DMS53 (cell line): ENCODE measurements around the gene CALD1.

Experiments used
- DNase-seq: peaks from one replicate; lab custom pipeline; 2025; lab: John Stamatoyannopoulos, UW

Gene CALD1, protein sequence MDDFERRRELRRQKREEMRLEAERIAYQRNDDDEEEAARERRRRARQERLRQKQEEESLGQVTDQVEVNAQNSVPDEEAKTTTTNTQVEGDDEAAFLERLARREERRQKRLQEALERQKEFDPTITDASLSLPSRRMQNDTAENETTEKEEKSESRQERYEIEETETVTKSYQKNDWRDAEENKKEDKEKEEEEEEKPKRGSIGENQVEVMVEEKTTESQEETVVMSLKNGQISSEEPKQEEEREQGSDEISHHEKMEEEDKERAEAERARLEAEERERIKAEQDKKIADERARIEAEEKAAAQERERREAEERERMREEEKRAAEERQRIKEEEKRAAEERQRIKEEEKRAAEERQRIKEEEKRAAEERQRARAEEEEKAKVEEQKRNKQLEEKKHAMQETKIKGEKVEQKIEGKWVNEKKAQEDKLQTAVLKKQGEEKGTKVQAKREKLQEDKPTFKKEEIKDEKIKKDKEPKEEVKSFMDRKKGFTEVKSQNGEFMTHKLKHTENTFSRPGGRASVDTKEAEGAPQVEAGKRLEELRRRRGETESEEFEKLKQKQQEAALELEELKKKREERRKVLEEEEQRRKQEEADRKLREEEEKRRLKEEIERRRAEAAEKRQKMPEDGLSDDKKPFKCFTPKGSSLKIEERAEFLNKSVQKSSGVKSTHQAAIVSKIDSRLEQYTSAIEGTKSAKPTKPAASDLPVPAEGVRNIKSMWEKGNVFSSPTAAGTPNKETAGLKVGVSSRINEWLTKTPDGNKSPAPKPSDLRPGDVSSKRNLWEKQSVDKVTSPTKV

DNA sequence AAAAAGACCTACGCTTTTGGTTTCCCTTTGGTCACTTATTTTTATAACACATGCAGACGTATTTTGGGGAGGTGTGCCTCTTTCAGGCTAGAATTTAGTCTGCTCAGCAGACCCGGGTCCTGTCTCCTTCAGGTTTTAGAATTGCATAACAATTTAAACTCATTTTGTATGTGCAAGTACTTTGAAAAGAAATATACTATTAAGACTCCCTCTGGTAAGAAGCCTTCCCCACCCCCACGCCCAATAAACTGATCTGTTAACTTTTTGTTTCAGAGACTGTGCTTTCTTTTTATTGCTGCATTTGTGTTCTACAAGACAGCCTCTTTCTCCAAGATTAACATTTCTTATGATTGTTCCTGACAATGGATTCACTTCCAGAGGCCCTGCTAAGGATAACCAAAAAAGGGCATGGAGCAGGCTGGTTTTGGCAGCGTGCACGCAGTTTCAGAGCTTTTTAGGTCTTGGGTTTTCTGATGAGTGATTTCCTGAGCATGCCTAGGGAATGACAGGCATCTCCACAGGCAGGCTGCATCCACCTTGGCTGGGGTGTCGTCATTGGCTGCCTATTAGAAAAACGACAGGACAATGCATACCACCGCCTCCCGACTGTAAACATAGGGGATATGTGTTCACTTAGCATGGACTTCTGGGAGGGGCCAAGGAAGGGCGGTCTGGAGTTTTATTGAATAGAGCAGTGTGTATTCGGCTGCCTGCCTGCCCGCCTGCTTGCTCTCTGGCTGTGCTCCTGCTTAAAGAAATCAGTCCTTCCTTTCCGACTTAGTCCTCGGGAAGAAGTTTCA, at the start of gene CALD1:
Gene CALD1 (plus strand): TSS at position 694 of the 800 bp plus-strand sequence. CDS start 88,100 bp downstream, outside the sequence.
- peak; percentile 44 for DNase-seq

DNA sequence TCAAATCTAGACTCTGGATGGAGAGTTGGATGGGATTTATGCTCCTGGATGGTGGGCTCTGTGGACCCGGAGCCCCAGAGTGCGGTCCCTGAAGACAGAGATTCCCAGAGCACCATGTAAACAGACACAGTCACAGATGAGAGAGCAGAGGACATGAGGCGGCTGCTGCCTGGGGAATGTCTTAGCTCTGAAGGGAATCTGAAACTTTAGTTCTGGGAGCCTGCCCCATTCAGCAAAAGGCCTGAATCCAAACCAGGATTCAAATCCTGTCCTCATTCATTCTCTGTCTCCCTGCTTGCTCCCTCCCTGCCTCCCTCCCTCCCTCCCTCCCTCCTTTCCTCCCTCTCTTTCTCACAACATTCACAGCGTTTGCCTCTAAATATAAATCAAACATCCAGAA, 49.5 kb upstream of the CALD1 start:
- DNase-seq, result no peak

GRCh38 chr7:134730411-134730829, 49.0 kb upstream of the CALD1 start:
- DNase-seq, result no peak

GRCh38 chr7:134731616-134732015, 47.8 kb upstream of the CALD1 start:
- no peak for DNase-seq

DNA sequence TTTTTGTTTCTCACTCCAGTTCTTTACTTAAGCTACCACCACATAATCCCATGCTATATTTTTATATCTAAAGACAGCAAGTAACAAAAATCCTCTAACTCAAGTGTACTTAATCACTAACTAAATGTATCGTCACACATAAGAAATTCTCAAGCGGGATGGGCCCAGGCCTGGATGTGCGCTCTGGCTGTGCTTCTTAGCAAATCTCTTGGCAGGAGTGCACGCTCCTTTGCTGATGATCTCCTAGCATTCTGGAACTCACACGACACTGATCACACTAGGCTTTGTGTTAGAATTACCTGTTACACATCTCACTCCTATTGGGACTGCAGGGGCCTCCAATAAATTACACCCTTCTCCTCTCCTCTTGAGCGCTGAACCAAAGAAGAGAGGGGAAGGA, 46.7 kb upstream of the CALD1 start:
- no peak for DNase-seq

DNA sequence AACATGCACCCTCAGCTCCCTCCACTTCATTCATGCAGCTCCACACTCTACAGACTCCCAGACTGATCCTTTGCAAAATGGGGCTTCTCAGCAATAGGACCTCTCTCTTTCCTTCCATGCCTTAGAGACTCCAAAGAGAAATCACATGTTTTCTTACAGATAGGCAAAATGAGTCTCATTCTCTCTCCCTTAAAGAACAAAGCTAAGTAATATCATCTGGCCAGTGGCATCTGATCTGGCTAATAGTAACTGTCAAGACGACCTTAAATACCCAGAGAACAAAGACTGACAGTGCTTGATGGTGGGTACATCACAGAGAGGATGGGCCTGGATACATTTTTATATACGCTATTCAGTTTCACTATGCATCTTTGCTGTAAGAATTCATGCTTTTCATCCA, 43.1 kb upstream of the CALD1 start:
- no peak for DNase-seq

- no peak for DNase-seq
Measured at GRCh38 chr7:134737566-134738345, 41.7 kb upstream of the CALD1 start.

GRCh38 chr7:134739362-134739761, 40.1 kb upstream of the CALD1 start:
- DNase-seq, result no peak

DNA sequence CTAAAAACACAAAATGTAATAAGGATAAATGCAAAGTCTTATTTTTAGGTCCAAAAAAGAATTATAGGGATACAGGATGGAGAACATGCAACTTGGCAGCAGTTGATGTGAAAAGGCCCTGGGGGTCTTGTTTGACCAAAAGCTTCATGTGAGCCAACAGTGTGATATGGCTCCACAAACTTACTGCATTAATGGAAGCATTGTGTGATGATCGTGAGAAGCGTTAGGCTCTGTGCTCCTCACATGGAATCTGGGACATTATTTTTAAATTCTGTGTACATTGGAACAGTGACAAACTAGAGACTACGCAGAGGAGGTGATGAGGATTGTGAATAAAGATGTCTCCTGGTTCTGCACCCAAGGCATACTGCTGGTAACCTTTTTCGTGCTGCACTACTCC, 39.1 kb upstream of the CALD1 start:
- DNase-seq, result no peak

DNA sequence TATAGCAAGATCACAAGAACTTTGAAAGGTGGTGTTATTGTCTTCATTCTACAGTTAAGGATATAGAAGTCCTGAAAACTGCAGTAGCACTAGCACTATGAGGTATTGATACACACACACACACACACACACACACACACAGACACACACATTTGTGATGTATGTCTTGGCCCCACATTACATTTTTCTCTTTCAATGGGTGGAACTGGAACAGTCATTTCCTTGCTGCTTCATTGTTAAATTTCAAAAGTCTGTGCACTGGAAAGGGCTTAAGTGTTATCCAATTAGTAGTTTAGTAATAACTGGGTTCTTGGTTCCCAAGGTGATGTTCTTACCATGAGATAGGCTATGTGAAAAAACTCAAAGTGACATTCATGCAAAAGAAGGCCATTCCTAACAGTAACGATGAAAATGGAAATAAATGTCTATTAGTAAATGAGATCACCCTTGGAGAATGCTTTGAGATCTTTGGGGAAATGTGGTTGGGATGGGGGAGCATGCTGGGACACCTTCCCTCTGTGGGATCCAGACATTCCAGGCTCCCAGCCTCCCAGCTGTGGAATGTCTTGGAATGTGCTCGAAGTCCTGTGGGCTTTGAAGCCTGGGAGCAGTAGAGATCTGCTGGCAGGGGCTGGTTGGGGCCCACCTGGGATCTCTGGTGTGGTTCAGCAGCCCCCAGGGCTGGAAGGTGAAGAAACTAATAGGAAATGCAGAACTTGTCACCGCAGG, 37.4 kb upstream of the CALD1 start:
- no peak for DNase-seq

- DNase-seq, result no peak
Measured at GRCh38 chr7:134742688-134743350, 36.6 kb upstream of the CALD1 start.

- no peak for DNase-seq
Measured at GRCh38 chr7:134744569-134744968, 34.9 kb upstream of the CALD1 start.

GRCh38 chr7:134747326-134747725, 32.1 kb upstream of the CALD1 start:
- DNase-seq, result no peak

- peak; percentile 65 for DNase-seq
Measured at GRCh38 chr7:134750083-134751062, 29.1 kb upstream of the CALD1 start.

- peak; percentile 40 for DNase-seq
Measured at GRCh38 chr7:134752006-134752760, 27.3 kb upstream of the CALD1 start.

GRCh38 chr7:134755422-134756022, 23.9 kb upstream of the CALD1 start:
- DNase-seq, result peak; percentile 46

DNA sequence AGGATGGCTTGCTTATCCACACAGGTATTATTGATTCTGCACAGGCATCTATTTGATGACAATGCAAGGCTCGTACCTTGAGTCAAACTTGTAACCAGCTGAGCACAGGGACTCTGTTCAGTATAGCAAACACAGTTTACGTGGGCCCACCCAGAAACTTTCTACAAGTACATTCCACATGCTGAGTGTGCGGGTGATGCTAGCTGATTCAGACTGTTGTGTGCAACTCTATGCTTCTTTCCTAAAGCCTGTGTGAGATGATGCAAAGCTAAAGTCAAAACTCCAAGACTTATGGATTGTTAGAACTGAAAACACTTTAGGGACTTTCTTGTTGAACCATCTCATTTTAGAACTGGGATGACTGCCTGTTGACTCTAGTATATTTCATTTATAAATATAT, 21.5 kb upstream of the CALD1 start:
- no peak for DNase-seq

DNA sequence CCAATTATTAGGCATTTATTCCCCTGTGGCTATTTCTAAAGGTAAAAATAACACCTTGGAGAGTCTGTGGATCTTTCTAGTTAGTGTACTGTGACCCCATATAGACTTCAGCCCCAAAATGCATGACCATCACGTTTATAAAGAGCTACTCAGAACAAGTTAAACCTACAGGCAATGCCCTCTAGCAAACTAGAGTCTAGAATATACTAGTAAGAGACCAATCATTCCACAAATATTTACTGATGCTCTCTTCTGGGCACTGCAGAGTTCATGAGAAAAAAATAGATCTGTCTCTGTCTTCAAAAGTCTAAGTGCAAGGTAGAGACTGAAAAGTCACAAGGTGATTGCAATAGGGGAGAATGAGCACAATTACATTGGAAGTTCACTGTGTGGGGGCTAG, 20.5 kb upstream of the CALD1 start:
- no peak for DNase-seq
